GM12865 (cell line): ENCODE measurements around the gene GPR107.
A peak's percentile ranks its signal among the peaks of the same experiment; 100 is the strongest.

Source experiments
- DNase-seq: peaks from one replicate; pipeline ENCODE4 v3.0.0; 2010; ENCODE audit warnings: low read depth
- H3K4me3 ChIP-seq: 2 replicates; pipeline ENCODE4 v1.5.1; 2011; ENCODE audit warnings: mild to moderate bottlenecking, low read depth, low read length, control low read depth
- CTCF ChIP-seq: IDR thresholded peaks from 2 replicates; pipeline ENCODE4 v1.5.1; 2011; ENCODE audit warnings: low read length, control low read depth, low read depth, inconsistent platforms; ENCODE audit not compliant: insufficient read depth; ENCODE audit errors: missing control alignments

Gene GPR107

GRCh38 chr9:130050462-130050861 is 3.2 kb upstream of the GPR107 start:
- H3K4me3 ChIP-seq: no peak overlapping the region
- TF ChIP-seq CTCF: no peak
- DNase-seq: no peak

GRCh38 chr9:130051855-130052254 is 1.9 kb upstream of the GPR107 start:
- no peak for TF ChIP-seq CTCF
- H3K4me3 ChIP-seq: peak overlapping the region; percentile 37
- DNase-seq: peak; percentile 29

GRCh38 chr9:130053109-130053503 is 600 bp upstream of the GPR107 start:
- no peak for DNase-seq
- H3K4me3 ChIP-seq: peak overlapping the region; percentile 100
- no peak for TF ChIP-seq CTCF

- TF ChIP-seq CTCF: no peak
- DNase-seq: no peak
- peak overlapping the region; percentile 100 for H3K4me3 ChIP-seq
Measured at GRCh38 chr9:130054325-130054786, 650 bp downstream of the GPR107 start.

- TF ChIP-seq CTCF: no peak
- peak overlapping the region; percentile 100 for H3K4me3 ChIP-seq
- DNase-seq: no peak
Measured at GRCh38 chr9:130054820-130055219, 1.1 kb downstream of the GPR107 start.

- no peak for DNase-seq
- TF ChIP-seq CTCF: peak; percentile 18
- no peak overlapping the region for H3K4me3 ChIP-seq
Measured at GRCh38 chr9:130058154-130058553, 4.4 kb downstream of the GPR107 start.

GRCh38 chr9:130058887-130059286 is 5.2 kb downstream of the GPR107 start:
- TF ChIP-seq CTCF: no peak
- DNase-seq: no peak
- no peak overlapping the region for H3K4me3 ChIP-seq
